GM19025 (cell line): ENCODE data around the gene MIS18A.
"Not testable (repeated sequence)": the region's sequence is repeated elsewhere in the genome, so short reads cannot be mapped to it uniquely, and the experiment has no call there.

Experiments used
- ATAC-seq: cut with Tn5 transposase; IDR thresholded peaks from one replicate; pipeline ENCODE4 v1.9.1; 2021; ENCODE audit warnings: mild to moderate bottlenecking, low read depth, moderate library complexity; ENCODE audit not compliant: unreplicated experiment

The MIS18A gene

GRCh38 chr21:32306021-32306780, 27.4 kb upstream of the MIS18A start:
- ATAC-seq, result no peak

GRCh38 chr21:32304998-32305397, 26.1 kb upstream of the MIS18A start:
- ATAC-seq, result no peak

- ATAC-seq, result no peak
Measured at GRCh38 chr21:32303385-32303784, 24.5 kb upstream of the MIS18A start.

- ATAC-seq, result no peak
Measured at GRCh38 chr21:32302560-32302959, 23.7 kb upstream of the MIS18A start.

- no peak for ATAC-seq
Measured at GRCh38 chr21:32301596-32301995, 22.7 kb upstream of the MIS18A start.

GRCh38 chr21:32300117-32300681, 21.4 kb upstream of the MIS18A start:
- ATAC-seq, result no peak

- ATAC-seq, result no peak
Measured at GRCh38 chr21:32299695-32300094, 20.8 kb upstream of the MIS18A start.

GRCh38 chr21:32298658-32299081, 19.8 kb upstream of the MIS18A start, which contains the start of gene MRAP:
MRAP (plus strand) TSS chr21:32298855; CDS start chr21:32298972, 117 bp downstream.
- no peak for ATAC-seq

GRCh38 chr21:32298148-32298559, 19.3 kb upstream of the MIS18A start:
- ATAC-seq, result no peak

GRCh38 chr21:32297449-32297848, 18.6 kb upstream of the MIS18A start:
- no peak for ATAC-seq

GRCh38 chr21:32285476-32285875, 6.6 kb upstream of the MIS18A start:
- no peak for ATAC-seq

- no peak for ATAC-seq
Measured at GRCh38 chr21:32282992-32283391, 4.1 kb upstream of the MIS18A start.

GRCh38 chr21:32281531-32281930, 2.7 kb upstream of the MIS18A start:
- ATAC-seq, result no peak

- ATAC-seq, result no peak
Measured at GRCh38 chr21:32279377-32279680, 480 bp upstream of the MIS18A start.

- no peak for ATAC-seq
Measured at GRCh38 chr21:32278103-32278502, 746 bp downstream of the MIS18A start.

GRCh38 chr21:32276671-32277070, 2.2 kb downstream of the MIS18A start:
- no peak for ATAC-seq

GRCh38 chr21:32270748-32271147, 8.1 kb downstream of the MIS18A start:
- ATAC-seq, result no peak

GRCh38 chr21:32265321-32265720, 13.5 kb downstream of the MIS18A start:
- ATAC-seq, result not testable (repeated sequence)

GRCh38 chr21:32261929-32262328, 16.9 kb downstream of the MIS18A start:
- ATAC-seq, result no peak

- ATAC-seq, result no peak
Measured at GRCh38 chr21:32260130-32260529, 18.7 kb downstream of the MIS18A start.

- not testable (repeated sequence) for ATAC-seq
Measured at GRCh38 chr21:32258786-32259048, 20.1 kb downstream of the MIS18A start.

- ATAC-seq, result peak; percentile 63
Measured at GRCh38 chr21:32257962-32258785, 20.7 kb downstream of the MIS18A start.
